ENCODE measurements around the gene CEP112. TPM values are rescaled to one million over a fixed set of nuclear protein-coding genes. Genes with fewer than 3 reads are reported as not detected.

The CEP112 gene
- total and polyA plus RNA-seq, 2 donors (not counting 1 experiment from before 2014, with no cell fraction given), result 5.4 to 6.4 TPM

GRCh38 chr17:66000216-66000615 is 191.7 kb downstream of the CEP112 start:
- no peak overlapping the region for H3K9ac ChIP-seq (ENCODE audit: insufficient read depth, low read length)
- no peak overlapping the region for H3K27ac ChIP-seq (ENCODE audit: insufficient read depth, low read length)
- H4K20me1 ChIP-seq (ENCODE audit: control insufficient read depth, extremely low read depth, insufficient read depth, low read length), result no peaks in the 10 kb centered on the region
- H3K79me2 ChIP-seq (ENCODE audit: control insufficient read depth, insufficient read depth, low read length), result no peaks in the 10 kb centered on the region
- TF ChIP-seq EZH2 (IDR thresholded peaks at IDR 0.05; ENCODE audit: low read length, missing control alignments) (no peak), CTCF (conservative IDR thresholded peaks at IDR 0.05 in 1 of 2, IDR thresholded peaks at IDR 0.05 in 1 of 2; ENCODE audit: low read depth in 1 of 2, low read length in 2 of 2) (no peak)
- H3K27me3 ChIP-seq (ENCODE audit: control insufficient read depth, insufficient read depth, low read length), result no peaks in the 10 kb centered on the region
- no peaks in the 10 kb centered on the region for H3K4me1 ChIP-seq (ENCODE audit: control insufficient read depth, extremely low read depth, insufficient read depth, low read length)
- no peaks in the 10 kb centered on the region for H3K9me3 ChIP-seq (ENCODE audit: control insufficient read depth, insufficient read depth, low read depth, low read length)
- DNase-seq (ENCODE audit: low read depth in 2 of 2), result no peak
- no peak overlapping the region for H3K4me3 ChIP-seq (replicated peaks in 1 of 4; ENCODE audit: control extremely low read depth in 1 of 4, insufficient read depth in 1 of 4, low read depth in 3 of 4, low read length in 4 of 4)
- H2AFZ ChIP-seq (ENCODE audit: low read length), result no peak overlapping the region
- no peaks in the 10 kb centered on the region for H3K36me3 ChIP-seq (ENCODE audit: control insufficient read depth, insufficient read depth, low read length)
- no peak overlapping the region for H3K4me2 ChIP-seq (ENCODE audit: extremely low read depth, insufficient read depth, low read length)

- Histone ChIP-seq H4K20me1 (ENCODE audit: control insufficient read depth, extremely low read depth, insufficient read depth, low read length) (no peaks in the 10 kb centered on the region), H3K4me1 (ENCODE audit: control insufficient read depth, extremely low read depth, insufficient read depth, low read length) (no peaks in the 10 kb centered on the region), H3K36me3 (ENCODE audit: control insufficient read depth, insufficient read depth, low read length) (no peaks in the 10 kb centered on the region), H3K9ac (ENCODE audit: insufficient read depth, low read length) (no peak overlapping the region), H3K27ac (ENCODE audit: insufficient read depth, low read length) (no peak overlapping the region), H3K4me2 (ENCODE audit: extremely low read depth, insufficient read depth, low read length) (no peak overlapping the region), H3K4me3 (replicated peaks in 1 of 4; ENCODE audit: control extremely low read depth in 1 of 4, insufficient read depth in 1 of 4, low read depth in 3 of 4, low read length in 4 of 4) (no peak overlapping the region), H3K27me3 (ENCODE audit: control insufficient read depth, insufficient read depth, low read length) (no peaks in the 10 kb centered on the region), H2AFZ (ENCODE audit: low read length) (no peak overlapping the region), H3K9me3 (ENCODE audit: control insufficient read depth, insufficient read depth, low read depth, low read length) (no peaks in the 10 kb centered on the region), H3K79me2 (ENCODE audit: control insufficient read depth, insufficient read depth, low read length) (no peaks in the 10 kb centered on the region)
- DNase-seq (ENCODE audit: low read depth in 2 of 2), result no peak
- no peak for TF ChIP-seq CTCF (conservative IDR thresholded peaks at IDR 0.05 in 1 of 2, IDR thresholded peaks at IDR 0.05 in 1 of 2; ENCODE audit: low read depth in 1 of 2, low read length in 2 of 2)
- no peak for TF ChIP-seq EZH2 (IDR thresholded peaks at IDR 0.05; ENCODE audit: low read length, missing control alignments)
Observed at GRCh38 chr17:65998675-65999074, 193.3 kb downstream of the CEP112 start.

GRCh38 chr17:65994679-65995078 is 197.3 kb downstream of the CEP112 start:
- no peaks in the 10 kb centered on the region for H3K79me2 ChIP-seq (ENCODE audit: control insufficient read depth, insufficient read depth, low read length)
- H3K4me3 ChIP-seq (replicated peaks in 1 of 4; ENCODE audit: control extremely low read depth in 1 of 4, insufficient read depth in 1 of 4, low read depth in 3 of 4, low read length in 4 of 4), result no peak overlapping the region
- H2AFZ ChIP-seq (ENCODE audit: low read length), result no peak overlapping the region
- no peak for DNase-seq (ENCODE audit: low read depth in 2 of 2)
- no peak overlapping the region for H3K9ac ChIP-seq (ENCODE audit: insufficient read depth, low read length)
- no peaks in the 10 kb centered on the region for H3K4me1 ChIP-seq (ENCODE audit: control insufficient read depth, extremely low read depth, insufficient read depth, low read length)
- no peak overlapping the region for H3K27ac ChIP-seq (ENCODE audit: insufficient read depth, low read length)
- H3K4me2 ChIP-seq (ENCODE audit: extremely low read depth, insufficient read depth, low read length), result no peak overlapping the region
- no peaks in the 10 kb centered on the region for H3K9me3 ChIP-seq (ENCODE audit: control insufficient read depth, insufficient read depth, low read depth, low read length)
- no peaks in the 10 kb centered on the region for H3K27me3 ChIP-seq (ENCODE audit: control insufficient read depth, insufficient read depth, low read length)
- no peak for TF ChIP-seq CTCF (conservative IDR thresholded peaks at IDR 0.05 in 1 of 2, IDR thresholded peaks at IDR 0.05 in 1 of 2; ENCODE audit: low read depth in 1 of 2, low read length in 2 of 2)
- no peak for TF ChIP-seq EZH2 (IDR thresholded peaks at IDR 0.05; ENCODE audit: low read length, missing control alignments)
- H3K36me3 ChIP-seq (ENCODE audit: control insufficient read depth, insufficient read depth, low read length), result no peaks in the 10 kb centered on the region
- H4K20me1 ChIP-seq (ENCODE audit: control insufficient read depth, extremely low read depth, insufficient read depth, low read length), result no peaks in the 10 kb centered on the region

Data from fibroblast of lung (primary cell).